WERI-Rb-1 (cell line): ENCODE results near the gene UBQLN1.

Source experiments
- DNase-seq: peaks from one replicate; pipeline ENCODE4 v3.0.0-alpha.2; 2020
- H3K27ac ChIP-seq: fragments of 250-450 bp; sonication (Bioruptor Pico); 2 replicates; pipeline ENCODE4 v1.5.1; 2020; ENCODE audit warnings: mild to moderate bottlenecking, moderate library complexity
- H3K27me3 ChIP-seq: fragments of 250-450 bp; sonication (Bioruptor Pico); 2 replicates; pipeline ENCODE4 v1.5.1; 2021; ENCODE audit warnings: mild to moderate bottlenecking, low read depth, moderate library complexity; ENCODE audit not compliant: insufficient read depth, severe bottlenecking
- H3K36me3 ChIP-seq: fragments of 250-450 bp; sonication (Bioruptor Pico); 2 replicates; pipeline ENCODE4 v1.5.1; 2020; ENCODE audit warnings: mild to moderate bottlenecking, moderate library complexity
- H3K4me3 ChIP-seq: 2 replicates; pipeline ENCODE4 v1.5.1; 2011; ENCODE audit warnings: low read depth, mild to moderate bottlenecking, control low read depth, low read length
- H3K9me3 ChIP-seq: fragments of 250-450 bp; sonication (Bioruptor Pico); 2 replicates; pipeline ENCODE4 v1.5.1; 2021; ENCODE audit warnings: mild to moderate bottlenecking, moderate library complexity; ENCODE audit not compliant: severe bottlenecking
- TF ChIP-seq, protein P1 (sequence below): IDR thresholded peaks from 2 replicates; pipeline ENCODE4 v1.5.1; 2011; ENCODE audit warnings: low read depth, mild to moderate bottlenecking, control low read depth, inconsistent platforms, low read length

The UBQLN1 gene

DNA sequence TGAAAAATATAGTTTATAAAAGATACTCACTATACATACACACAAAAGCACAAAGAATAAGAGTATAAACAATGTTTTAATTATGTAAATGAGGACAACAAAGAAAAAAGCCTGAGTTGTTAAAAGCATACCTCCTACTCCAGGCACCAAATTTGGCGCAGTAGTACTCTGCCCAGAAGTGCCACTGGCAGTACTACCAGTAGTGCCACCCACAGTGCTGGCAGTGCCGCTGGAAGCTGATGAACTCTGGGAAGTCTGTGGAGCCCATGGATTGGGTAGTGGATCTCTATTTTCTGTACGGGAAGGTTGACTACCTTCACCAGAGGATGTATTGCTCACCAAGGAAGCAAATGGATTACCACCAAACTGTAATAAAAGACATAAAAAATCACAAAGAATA is 30.2 kb downstream of the UBQLN1 start:
- no peak for DNase-seq
- no peaks in the 10 kb centered on the region for H3K27me3 ChIP-seq
- H3K36me3 ChIP-seq, result peaks cover 79% of the 10 kb centered on the region
- no peak overlapping the region for H3K27ac ChIP-seq
- TF ChIP-seq, protein P1, sequence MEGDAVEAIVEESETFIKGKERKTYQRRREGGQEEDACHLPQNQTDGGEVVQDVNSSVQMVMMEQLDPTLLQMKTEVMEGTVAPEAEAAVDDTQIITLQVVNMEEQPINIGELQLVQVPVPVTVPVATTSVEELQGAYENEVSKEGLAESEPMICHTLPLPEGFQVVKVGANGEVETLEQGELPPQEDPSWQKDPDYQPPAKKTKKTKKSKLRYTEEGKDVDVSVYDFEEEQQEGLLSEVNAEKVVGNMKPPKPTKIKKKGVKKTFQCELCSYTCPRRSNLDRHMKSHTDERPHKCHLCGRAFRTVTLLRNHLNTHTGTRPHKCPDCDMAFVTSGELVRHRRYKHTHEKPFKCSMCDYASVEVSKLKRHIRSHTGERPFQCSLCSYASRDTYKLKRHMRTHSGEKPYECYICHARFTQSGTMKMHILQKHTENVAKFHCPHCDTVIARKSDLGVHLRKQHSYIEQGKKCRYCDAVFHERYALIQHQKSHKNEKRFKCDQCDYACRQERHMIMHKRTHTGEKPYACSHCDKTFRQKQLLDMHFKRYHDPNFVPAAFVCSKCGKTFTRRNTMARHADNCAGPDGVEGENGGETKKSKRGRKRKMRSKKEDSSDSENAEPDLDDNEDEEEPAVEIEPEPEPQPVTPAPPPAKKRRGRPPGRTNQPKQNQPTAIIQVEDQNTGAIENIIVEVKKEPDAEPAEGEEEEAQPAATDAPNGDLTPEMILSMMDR, result no peak
- H3K4me3 ChIP-seq, result no peak overlapping the region
- no peaks in the 10 kb centered on the region for H3K9me3 ChIP-seq

DNA sequence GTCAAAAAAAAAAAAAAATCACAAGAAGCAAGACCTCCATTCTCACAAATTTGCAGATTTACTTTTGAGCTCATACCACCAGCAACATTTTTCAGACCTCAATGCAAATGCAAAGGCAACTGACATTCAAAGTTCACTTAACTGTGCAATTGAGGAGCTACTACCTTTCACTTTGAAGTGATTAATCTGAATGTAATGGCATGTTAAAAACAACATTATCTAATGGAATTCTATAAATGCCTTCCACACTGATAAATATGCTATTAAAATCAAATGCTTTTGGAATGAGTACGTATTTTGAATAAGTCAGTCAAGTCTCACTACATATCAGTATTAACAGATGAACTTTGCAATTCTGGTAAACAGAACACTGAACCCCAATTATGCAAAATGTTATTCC is 32.3 kb downstream of the UBQLN1 start:
- TF ChIP-seq, protein P1, result no peak
- H3K27ac ChIP-seq, result no peak overlapping the region
- H3K4me3 ChIP-seq, result no peak overlapping the region
- no peaks in the 10 kb centered on the region for H3K27me3 ChIP-seq
- no peaks in the 10 kb centered on the region for H3K9me3 ChIP-seq
- peaks cover 80% of the 10 kb centered on the region for H3K36me3 ChIP-seq
- no peak for DNase-seq

DNA sequence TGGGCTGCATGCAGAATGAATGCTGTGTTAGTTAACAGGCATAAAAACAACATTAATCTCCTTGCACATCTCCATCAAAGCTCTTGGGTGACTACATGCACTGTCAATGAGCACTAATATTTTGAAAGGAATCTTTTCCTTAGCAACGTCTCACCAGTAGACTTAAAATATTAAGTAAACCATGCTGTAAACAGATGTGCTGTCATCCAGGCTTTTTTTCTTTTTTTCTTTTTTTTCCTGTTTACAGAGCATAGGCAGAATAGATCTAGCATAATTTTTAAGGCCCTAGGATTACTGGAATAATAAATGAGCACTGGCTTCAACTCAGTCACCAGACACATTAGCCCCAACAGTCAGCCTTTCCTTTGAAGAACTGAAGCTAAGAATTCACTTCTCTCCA is 36.3 kb downstream of the UBQLN1 start:
- DNase-seq, result no peak
- no peak overlapping the region for H3K27ac ChIP-seq
- no peak overlapping the region for H3K4me3 ChIP-seq
- H3K36me3 ChIP-seq, result peaks cover 53% of the 10 kb centered on the region
- H3K27me3 ChIP-seq, result no peaks in the 10 kb centered on the region
- TF ChIP-seq, protein P1, result no peak
- no peaks in the 10 kb centered on the region for H3K9me3 ChIP-seq

DNA sequence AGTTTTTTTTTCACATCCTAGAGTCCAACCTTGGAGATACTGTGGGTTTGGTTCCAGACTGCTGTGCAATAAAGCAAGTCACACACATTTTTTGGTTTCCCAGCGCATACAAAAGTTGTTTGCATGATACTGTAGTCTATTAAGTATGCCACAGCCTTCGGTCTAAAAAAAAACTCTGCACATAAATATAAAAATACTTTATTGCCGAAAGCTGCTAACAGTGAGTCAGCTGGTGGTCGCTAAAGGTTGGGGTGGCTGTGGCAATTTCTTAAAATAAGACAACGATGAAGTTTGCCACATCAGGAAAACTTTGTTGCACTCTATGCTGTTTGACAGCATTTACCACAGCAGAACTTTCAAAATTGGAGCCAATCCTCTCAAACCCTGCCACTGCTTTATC is 37.4 kb downstream of the UBQLN1 start:
- H3K9me3 ChIP-seq, result no peaks in the 10 kb centered on the region
- DNase-seq, result no peak
- no peak overlapping the region for H3K27ac ChIP-seq
- peaks cover 52% of the 10 kb centered on the region for H3K36me3 ChIP-seq
- TF ChIP-seq, protein P1, result no peak
- H3K27me3 ChIP-seq, result no peaks in the 10 kb centered on the region
- H3K4me3 ChIP-seq, result no peak overlapping the region

DNA sequence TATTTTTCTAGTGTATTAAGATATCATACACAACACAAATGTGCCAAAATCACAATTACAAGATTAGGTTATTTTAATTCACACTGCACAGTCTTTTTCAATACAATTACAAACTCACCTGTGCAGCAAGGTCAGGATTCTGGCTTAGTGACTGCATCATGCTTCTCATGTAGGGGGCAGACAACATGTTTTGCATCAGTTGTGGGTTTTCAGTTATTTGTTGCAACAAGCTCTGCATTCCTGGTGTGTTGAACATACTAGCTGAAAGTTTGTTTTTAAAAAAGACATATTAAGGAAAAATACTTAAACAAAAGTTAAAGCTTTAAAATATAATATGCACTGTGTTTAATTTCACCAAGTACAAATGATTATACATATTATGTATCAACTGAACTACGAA is 38.7 kb downstream of the UBQLN1 start:
- Histone ChIP-seq H3K27ac (no peak overlapping the region), H3K27me3 (no peaks in the 10 kb centered on the region), H3K4me3 (no peak overlapping the region), H3K9me3 (no peaks in the 10 kb centered on the region), H3K36me3 (peaks cover 56% of the 10 kb centered on the region)
- DNase-seq, result no peak
- TF ChIP-seq, protein P1, result no peak

DNA sequence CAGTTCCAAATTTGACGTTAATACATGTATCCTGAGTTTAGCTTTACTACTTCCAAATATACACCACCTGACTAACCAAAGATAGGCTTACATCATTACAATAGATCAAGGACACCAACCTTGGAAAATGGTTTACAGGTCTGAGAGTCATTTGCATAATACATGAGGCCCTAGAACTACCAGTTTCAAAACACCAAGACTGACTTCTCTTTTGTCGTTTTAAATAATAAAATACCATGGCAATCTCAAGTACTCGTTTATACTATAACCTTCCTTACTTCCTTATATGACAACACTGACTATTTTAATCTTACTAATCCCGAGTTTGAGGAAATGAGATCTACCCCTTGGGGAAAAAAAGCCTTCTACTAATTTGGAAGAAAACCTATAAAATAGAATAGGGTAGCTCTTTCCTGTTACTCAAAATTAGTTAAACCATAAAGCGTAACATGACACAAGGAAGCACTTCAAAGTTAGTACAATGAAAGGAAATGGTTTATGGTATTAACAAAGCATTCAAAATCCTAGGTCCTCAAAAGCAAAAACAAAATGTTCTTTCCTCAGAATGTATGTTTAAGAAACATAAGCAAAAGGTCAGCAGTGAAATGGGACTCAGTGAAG is 42.1 kb downstream of the UBQLN1 start:
- no peaks in the 10 kb centered on the region for H3K27me3 ChIP-seq
- TF ChIP-seq, protein P1, result no peak
- H3K9me3 ChIP-seq, result no peaks in the 10 kb centered on the region
- no peak overlapping the region for H3K4me3 ChIP-seq
- DNase-seq, result no peak
- H3K27ac ChIP-seq, result no peak overlapping the region
- H3K36me3 ChIP-seq, result peaks cover 57% of the 10 kb centered on the region
